Measurements from ENCODE around the gene NECAB3.
"Not testable (repeated sequence)": the region's sequence is repeated elsewhere in the genome, so short reads cannot be mapped to it uniquely, and the experiment has no call there.

NECAB3 gene

DNA sequence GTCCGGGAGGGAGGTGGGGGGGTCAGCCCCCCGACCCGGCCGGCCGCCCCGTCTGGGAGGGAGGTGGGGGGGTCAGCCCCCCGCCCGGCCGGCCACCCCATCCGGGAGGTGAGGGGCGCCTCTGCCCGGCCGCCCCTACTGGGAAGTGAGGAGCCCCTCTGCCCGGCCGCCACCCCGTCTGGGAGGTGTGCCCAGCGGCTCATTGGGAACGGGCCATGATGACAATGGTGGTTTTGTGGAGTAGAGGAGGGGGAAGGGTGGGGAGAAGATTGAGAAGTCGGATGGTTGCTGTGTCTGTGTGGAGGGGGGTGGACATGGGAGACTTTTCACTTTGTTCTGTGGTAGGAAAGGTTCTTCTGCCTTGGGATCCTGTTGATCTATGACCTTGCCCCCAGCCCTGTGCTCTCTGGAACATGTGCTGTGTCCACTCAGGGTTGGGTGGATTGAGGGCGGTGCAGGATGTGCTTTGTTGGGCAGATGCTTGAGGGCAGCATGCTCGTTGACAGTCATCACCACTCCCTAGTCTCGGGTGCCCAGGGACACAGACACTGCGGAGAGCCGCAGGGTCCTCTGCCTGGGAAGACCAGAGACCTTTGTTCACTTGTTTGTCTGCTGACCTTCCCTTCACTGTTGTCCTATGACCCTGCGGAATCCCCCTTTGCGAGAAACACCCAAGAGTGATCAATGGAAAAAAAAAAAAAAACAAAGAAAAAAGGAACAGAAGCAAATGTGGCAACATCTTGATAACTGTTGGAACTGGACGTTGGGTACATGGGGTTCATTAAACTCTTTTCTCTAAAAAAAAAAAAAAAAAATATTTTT, 27.6 kb upstream of the NECAB3 start:
- H3K4me3 ChIP-seq (ENCODE audit: low read depth, low read length): no peak overlapping the region
- no peak overlapping the region for H3K27ac ChIP-seq
- H3K27me3 ChIP-seq (ENCODE audit: insufficient read depth, low read depth, severe bottlenecking): no peaks in the 10 kb centered on the region
- peaks cover 11% of the 10 kb centered on the region for H3K9me3 ChIP-seq (ENCODE audit: severe bottlenecking)
- H3K36me3 ChIP-seq: no peaks in the 10 kb centered on the region
- TF ChIP-seq, protein P1, sequence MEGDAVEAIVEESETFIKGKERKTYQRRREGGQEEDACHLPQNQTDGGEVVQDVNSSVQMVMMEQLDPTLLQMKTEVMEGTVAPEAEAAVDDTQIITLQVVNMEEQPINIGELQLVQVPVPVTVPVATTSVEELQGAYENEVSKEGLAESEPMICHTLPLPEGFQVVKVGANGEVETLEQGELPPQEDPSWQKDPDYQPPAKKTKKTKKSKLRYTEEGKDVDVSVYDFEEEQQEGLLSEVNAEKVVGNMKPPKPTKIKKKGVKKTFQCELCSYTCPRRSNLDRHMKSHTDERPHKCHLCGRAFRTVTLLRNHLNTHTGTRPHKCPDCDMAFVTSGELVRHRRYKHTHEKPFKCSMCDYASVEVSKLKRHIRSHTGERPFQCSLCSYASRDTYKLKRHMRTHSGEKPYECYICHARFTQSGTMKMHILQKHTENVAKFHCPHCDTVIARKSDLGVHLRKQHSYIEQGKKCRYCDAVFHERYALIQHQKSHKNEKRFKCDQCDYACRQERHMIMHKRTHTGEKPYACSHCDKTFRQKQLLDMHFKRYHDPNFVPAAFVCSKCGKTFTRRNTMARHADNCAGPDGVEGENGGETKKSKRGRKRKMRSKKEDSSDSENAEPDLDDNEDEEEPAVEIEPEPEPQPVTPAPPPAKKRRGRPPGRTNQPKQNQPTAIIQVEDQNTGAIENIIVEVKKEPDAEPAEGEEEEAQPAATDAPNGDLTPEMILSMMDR (IDR thresholded peaks at IDR 0.05; ENCODE audit: low read depth, low read length): no peak
- DNase-seq: no peak

DNA sequence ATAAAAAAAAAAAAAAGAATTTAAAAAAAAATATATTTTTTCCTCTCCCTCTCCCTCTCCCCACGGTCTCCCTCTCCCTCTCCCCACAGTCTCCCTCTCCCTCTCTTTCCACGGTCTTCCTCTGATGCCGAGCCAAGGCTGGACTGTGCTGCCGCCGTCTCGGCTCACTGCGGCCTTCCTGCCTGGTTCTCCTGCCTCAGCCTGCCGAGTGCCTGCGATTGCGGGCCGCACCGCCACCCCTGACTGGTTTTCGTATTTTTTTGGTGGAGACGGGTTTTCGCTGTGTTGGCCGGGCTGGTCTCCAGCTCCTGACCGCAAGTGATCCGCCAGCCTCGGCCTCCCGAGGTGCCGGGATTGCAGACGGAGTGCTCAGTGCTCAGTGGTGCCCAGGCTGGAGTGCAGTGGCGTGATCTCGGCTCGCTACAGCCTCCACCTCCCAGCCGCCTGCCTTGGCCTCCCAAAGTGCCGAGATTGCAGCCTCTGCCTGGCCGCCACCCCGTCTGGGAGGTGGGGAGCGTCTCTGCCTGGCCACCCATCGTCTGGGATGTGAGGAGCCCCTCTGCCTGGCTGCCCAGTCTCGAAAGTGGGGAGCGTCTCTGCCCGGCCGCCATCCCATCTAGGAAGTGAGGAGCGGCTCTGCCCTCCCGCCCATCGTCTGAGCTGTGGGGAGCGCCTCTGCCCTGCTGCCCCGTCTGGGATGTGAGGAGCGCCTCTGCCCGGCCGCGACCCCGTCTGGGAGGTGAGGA, 26.6 kb upstream of the NECAB3 start:
- H3K9me3 ChIP-seq (ENCODE audit: severe bottlenecking): peaks cover 11% of the 10 kb centered on the region
- H3K4me3 ChIP-seq (ENCODE audit: low read depth, low read length); H3K27ac ChIP-seq; H3K36me3 ChIP-seq; DNase-seq; H3K27me3 ChIP-seq (ENCODE audit: insufficient read depth, low read depth, severe bottlenecking): not testable (repeated sequence)

DNA sequence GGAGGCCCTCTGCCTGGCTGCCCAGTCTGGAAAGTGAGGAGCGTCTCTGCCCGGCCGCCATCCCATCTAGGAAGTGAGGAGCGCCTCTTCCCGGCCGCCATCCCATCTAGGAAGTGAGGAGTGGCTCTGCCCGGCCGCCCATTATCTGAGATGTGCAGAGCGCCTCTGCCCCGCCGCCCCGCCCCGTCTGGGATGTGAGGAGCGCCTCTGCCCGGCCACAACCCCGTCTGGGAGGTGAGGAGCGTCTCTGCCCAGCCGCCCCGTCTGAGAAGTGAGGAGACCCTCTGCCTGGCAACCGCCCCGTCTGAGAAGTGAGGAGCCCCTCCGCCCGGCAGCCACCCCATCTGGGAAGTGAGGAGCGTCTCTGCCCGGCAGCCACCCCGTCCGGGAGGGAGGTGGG, 24.7 kb upstream of the NECAB3 start:
- not testable (repeated sequence) for H3K27me3 ChIP-seq (ENCODE audit: insufficient read depth, low read depth, severe bottlenecking); DNase-seq; H3K36me3 ChIP-seq; H3K27ac ChIP-seq; H3K4me3 ChIP-seq (ENCODE audit: low read depth, low read length)
- peaks cover 11% of the 10 kb centered on the region for H3K9me3 ChIP-seq (ENCODE audit: severe bottlenecking)

DNA sequence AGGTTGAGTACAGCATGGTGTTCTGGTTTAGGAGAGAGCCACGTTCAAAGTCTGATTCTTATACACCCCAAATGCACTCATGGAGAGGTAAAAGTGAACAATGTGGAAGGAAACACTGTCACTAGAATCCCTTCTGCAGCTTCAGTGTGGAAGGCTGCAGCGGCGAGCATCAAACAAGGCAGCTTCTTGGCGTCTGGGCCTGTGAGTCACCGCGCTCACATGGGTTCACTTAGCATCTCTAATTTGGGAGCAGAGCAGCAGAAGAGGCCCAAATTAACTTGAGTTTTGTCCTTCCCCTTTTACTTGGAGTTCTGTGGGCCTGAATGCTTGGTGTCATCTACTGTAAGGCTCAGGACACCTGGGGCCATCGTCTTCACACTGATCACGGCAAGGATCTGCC, 22.9 kb upstream of the NECAB3 start:
- H3K4me3 ChIP-seq (ENCODE audit: low read depth, low read length): no peak overlapping the region
- H3K27ac ChIP-seq: no peak overlapping the region
- TF ChIP-seq, protein P1 (IDR thresholded peaks at IDR 0.05; ENCODE audit: low read depth, low read length): no peak
- H3K36me3 ChIP-seq: no peaks in the 10 kb centered on the region
- H3K27me3 ChIP-seq (ENCODE audit: insufficient read depth, low read depth, severe bottlenecking): no peaks in the 10 kb centered on the region
- H3K9me3 ChIP-seq (ENCODE audit: severe bottlenecking): peaks cover 11% of the 10 kb centered on the region
- no peak for DNase-seq

DNA sequence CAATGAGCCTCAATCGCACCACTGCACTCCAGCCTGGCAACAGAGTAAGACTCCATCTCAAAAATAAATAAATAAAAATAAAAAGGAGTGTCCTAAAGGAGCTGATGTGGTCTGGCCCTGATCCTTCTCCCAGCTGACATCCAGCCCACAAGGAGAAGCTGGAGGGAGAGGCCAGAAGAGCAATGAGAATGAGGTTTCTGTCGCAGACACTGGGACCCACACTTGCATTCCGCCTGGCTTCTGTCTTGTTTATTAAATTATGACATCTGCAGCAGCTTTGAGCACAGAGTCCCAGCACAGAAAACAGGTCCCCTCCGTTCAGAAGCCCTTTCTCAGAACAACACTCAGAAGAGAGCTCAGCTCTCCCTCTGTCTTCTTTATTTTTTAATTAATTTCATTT, 22.2 kb upstream of the NECAB3 start:
- Histone ChIP-seq H3K9me3 (ENCODE audit: severe bottlenecking) (peaks cover 11% of the 10 kb centered on the region), H3K27ac (no peak overlapping the region), H3K27me3 (ENCODE audit: insufficient read depth, low read depth, severe bottlenecking) (no peaks in the 10 kb centered on the region), H3K4me3 (ENCODE audit: low read depth, low read length) (no peak overlapping the region), H3K36me3 (no peaks in the 10 kb centered on the region)
- no peak for DNase-seq
- TF ChIP-seq, protein P1 (IDR thresholded peaks at IDR 0.05; ENCODE audit: low read depth, low read length): no peak

DNA sequence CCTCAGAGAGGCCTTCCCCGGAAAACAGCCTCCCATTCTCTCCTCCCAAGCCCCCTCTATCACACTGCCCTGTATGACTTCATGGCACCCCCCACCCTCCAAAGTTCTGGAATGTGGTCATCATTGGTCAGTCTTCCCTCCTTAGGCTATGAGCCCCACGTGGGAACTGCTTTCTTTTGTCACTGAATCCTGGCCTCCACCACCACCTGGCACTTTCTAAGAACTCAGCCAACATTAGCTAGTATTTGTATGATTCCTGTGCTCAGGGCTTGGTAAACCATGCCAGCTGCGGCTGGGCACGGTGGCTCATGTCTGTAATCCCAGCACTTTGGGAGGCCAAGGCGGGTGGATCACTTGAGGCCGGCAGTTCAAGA, 20.4 kb upstream of the NECAB3 start:
- Histone ChIP-seq H3K9me3 (ENCODE audit: severe bottlenecking) (peaks cover 6% of the 10 kb centered on the region), H3K27me3 (ENCODE audit: insufficient read depth, low read depth, severe bottlenecking) (no peaks in the 10 kb centered on the region), H3K36me3 (no peaks in the 10 kb centered on the region), H3K27ac (no peak overlapping the region), H3K4me3 (ENCODE audit: low read depth, low read length) (no peak overlapping the region)
- DNase-seq: no peak
- TF ChIP-seq, protein P1 (IDR thresholded peaks at IDR 0.05; ENCODE audit: low read depth, low read length): no peak
